LNCaP clone FGC (cell line): ENCODE results near the gene JAM3.

Experiments
- DNase-seq: peaks from one replicate; pipeline ENCODE4 v3.0.0-alpha.2; 2011; ENCODE audit warnings: low read depth
- H3K4me3 ChIP-seq: 2 replicates; pipeline ENCODE4 v1.5.1; 2011; ENCODE audit warnings: mild to moderate bottlenecking, low read depth, low read length, control low read depth
- TF ChIP-seq, protein P1 (sequence below): IDR thresholded peaks from 2 replicates; pipeline ENCODE4 v1.5.1; 2012; ENCODE audit warnings: mild to moderate bottlenecking; ENCODE audit not compliant: control insufficient read depth, insufficient read depth; ENCODE audit errors: extremely low read depth

JAM3 gene

GRCh38 chr11:134026655-134027343 is 42.1 kb upstream of the JAM3 start:
- no peak for DNase-seq

DNA sequence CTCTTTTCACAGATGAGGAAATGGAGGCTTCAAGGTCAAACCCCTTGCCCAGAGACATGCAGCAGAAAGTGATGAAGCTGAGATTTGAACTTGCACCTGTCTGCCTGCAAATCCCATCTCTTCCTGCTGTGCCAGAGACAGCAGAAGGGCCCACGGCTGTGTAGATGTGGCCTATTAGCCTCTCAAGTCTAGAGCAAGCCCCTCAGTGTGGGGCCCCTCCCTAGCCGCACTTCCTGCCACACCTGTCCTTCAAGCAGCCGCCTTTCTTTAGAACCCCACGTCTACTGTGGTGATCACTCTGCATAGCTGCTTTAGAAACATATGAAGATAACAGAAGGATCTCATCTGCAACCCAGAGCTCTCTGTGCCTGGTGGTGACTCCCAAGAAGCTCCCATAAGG is 41.2 kb upstream of the JAM3 start:
- H3K4me3 ChIP-seq, result no peak overlapping the region
- no peak for DNase-seq
- TF ChIP-seq, protein P1, sequence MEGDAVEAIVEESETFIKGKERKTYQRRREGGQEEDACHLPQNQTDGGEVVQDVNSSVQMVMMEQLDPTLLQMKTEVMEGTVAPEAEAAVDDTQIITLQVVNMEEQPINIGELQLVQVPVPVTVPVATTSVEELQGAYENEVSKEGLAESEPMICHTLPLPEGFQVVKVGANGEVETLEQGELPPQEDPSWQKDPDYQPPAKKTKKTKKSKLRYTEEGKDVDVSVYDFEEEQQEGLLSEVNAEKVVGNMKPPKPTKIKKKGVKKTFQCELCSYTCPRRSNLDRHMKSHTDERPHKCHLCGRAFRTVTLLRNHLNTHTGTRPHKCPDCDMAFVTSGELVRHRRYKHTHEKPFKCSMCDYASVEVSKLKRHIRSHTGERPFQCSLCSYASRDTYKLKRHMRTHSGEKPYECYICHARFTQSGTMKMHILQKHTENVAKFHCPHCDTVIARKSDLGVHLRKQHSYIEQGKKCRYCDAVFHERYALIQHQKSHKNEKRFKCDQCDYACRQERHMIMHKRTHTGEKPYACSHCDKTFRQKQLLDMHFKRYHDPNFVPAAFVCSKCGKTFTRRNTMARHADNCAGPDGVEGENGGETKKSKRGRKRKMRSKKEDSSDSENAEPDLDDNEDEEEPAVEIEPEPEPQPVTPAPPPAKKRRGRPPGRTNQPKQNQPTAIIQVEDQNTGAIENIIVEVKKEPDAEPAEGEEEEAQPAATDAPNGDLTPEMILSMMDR, result no peak

More at GRCh38 chr11:134026655-134027343, 42.1 kb upstream of the JAM3 start:
- TF ChIP-seq, protein P1, result no peak
- H3K4me3 ChIP-seq, result no peak overlapping the region

GRCh38 chr11:134028368-134028920 is 40.4 kb upstream of the JAM3 start:
- TF ChIP-seq, protein P1, result no peak
- DNase-seq, result no peak
- no peak overlapping the region for H3K4me3 ChIP-seq

DNA sequence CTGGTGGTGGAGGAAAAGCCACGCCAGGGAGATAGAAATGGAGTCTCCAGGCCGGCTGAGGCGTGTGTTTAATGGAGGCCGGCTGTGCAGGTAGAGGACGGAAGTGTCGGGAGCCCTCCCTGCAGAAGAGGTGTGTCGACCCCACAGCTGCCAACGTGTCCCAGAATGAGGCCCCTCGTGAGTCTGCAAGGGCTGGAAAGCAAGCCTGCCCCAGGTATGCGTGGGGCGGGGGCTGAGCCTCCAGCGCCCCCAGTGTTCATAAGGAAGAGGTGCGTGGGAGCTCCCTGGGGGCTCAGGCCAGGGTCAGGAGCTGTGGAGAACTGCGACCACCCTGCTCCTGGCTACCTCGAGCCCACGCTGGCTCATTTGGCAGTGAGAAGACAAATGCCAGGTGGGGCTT is 38.0 kb upstream of the JAM3 start:
- DNase-seq, result no peak
- no peak overlapping the region for H3K4me3 ChIP-seq
- TF ChIP-seq, protein P1, result no peak

DNA sequence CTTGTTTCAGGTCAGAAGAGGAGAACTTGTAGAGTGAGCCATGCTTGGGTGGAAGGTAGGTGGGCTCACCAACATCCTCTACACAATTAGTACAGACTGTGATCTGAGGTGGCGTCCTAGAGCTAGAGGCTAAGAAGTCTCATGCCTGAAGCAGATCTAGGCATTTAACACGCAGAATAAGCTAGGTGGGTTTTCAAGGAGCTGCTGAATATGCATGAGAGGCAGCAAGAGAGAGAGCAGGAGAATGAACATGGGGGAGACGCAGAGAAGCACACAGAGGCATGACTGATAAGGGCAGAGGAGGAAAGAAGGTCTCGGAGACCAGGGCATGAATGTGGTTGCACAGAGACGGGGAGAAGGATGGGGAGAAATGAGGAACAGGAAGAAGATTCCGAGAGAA is 36.8 kb upstream of the JAM3 start:
- no peak for DNase-seq
- no peak overlapping the region for H3K4me3 ChIP-seq
- TF ChIP-seq, protein P1, result no peak

DNA sequence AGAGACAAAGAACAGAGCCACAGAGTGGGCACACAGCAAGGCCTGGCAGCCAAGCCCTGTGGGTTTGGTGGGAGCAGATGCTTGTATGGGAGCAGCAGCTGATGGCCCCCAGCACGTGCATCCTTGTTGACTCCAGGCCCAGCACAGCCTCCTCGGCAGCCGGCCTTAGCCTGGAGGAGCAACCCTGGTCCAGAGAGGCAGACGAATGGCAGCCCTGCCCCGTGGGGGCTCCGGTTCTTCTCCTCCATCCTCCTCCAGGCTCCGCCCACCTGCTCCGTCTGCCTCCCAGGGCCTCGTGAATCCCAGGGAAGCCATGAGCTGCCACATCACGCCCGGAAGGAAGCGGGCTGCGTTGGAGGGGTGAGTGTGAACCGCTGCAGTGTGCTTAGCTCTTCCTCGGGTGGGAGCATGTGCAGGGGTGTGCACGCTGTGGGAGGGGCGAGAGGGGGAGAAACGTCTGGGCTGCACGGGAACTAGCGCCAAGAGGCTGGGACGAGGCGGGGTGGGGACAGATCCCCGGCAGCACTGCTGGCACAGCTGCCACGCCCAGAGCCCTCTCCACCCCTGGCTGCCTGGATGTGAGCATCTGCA is 36.3 kb upstream of the JAM3 start:
- TF ChIP-seq, protein P1, result no peak
- no peak for DNase-seq
- no peak overlapping the region for H3K4me3 ChIP-seq
